HG03575 (cell line): ENCODE results near the gene PDE3A.

Experiments
- ATAC-seq: cut with Tn5 transposase; IDR thresholded peaks from one replicate; pipeline ENCODE4 v1.9.1; 2021; ENCODE audit not compliant: unreplicated experiment, insufficient number of reproducible peaks, low FRiP score; ENCODE audit errors: extremely low read depth

Gene PDE3A

GRCh38 chr12:20716037-20716436 is 347.7 kb downstream of the PDE3A start:
- no peak for ATAC-seq

GRCh38 chr12:20716985-20717384 is 348.6 kb downstream of the PDE3A start:
- ATAC-seq, result no peak

- no peak for ATAC-seq
These were observed 350.0 kb downstream of the PDE3A start for GRCh38 chr12:20718294-20718693.

DNA sequence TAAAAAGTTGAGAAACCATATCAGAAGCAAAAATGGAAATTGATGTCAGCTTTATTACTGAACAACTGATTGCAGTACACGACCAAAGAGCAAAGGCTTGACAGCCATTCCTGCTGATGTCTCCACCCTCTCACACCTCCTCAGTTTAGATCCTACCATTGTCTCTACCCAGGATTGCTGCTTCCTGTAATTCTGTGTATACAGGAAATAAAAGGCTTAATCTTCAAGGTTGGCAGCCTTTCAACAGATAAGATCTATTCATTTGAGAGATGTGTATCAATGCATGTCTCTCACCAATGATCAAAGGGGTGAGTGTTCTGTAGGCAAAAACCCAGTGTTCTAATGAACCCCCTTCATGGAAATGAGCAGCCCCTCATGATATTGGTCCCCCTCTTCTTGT is 353.8 kb downstream of the PDE3A start:
- ATAC-seq, result no peak

DNA sequence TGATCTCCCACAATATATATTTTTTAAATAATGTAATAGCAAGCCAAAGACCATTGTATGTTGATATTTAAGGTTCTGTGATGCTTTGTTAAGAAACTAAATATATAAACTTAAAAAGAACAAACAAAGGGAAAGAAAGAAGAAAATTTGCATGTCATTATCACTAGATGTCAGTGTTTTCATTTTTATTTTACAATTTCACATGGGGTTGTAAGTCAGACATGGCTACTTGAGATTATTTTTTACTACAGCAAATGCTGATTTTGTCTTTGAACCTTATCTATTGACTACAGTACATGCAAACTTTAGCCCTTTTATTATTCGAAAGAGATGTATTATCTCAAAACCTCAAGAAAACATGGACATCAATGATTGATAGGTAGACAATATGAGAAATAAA is 362.9 kb downstream of the PDE3A start:
- no peak for ATAC-seq
